GM12878 (cell line): ENCODE measurements around the gene TOM1L2. TPM values are rescaled to one million over a fixed set of nuclear protein-coding genes. Genes with fewer than 3 reads are reported as not detected.

Experiments used
- ATAC-seq: fragments of 200-7000 bp; cut with Tn5 transposase; 3 replicates; pipeline ENCODE4 v1.9.1; 2020; ENCODE audit warnings: mild to moderate bottlenecking, moderate library complexity
- BruUV-seq: library from RNA; stranded (reverse); fragments of 400-500 nt; replicated peaks from 2 replicates; lab custom pipeline; 2021; lab: Mats Ljungman, UMichigan
- CTCF ChIA-PET: fragments of 300-600 bp; sonication (Branson Sonifier 250); formaldehyde crosslinking; extraction: SDS; loops from one replicate; lab custom pipeline; 2021; ENCODE audit warnings: inconsistent platforms; lab: Yijun Ruan, JAX
- POLR2A ChIA-PET: fragments of 350-600 bp; formaldehyde crosslinking; extraction: SDS; loops from one replicate; lab custom pipeline; 2021; ENCODE audit warnings: inconsistent platforms; lab: Charles Lee
- RAD21 ChIA-PET: fragments of 300-600 bp; sonication (Branson Sonifier 250); formaldehyde crosslinking; loops from one replicate; lab custom pipeline; 2023; ENCODE audit warnings: antibody characterized with exemption; ENCODE audit not compliant: unreplicated experiment; lab: Charles Lee
- SMC1A ChIA-PET: fragments of 300-600 bp; sonication (Branson Sonifier 250); formaldehyde crosslinking; loops from one replicate; lab custom pipeline; 2023; ENCODE audit not compliant: unreplicated experiment, uncharacterized antibody; lab: Charles Lee
- DNase-seq: peaks from one replicate; pipeline ENCODE4 v3.0.0-alpha.2; 2011; ENCODE audit warnings: low read depth, low spot score
- FAIRE-seq: peaks from 3 replicates; lab custom pipeline; 2011; peaks lifted over from hg19 to GRCh38; lab: Jason Lieb, UNC
- H2AFZ ChIP-seq: 2 replicates; pipeline ENCODE4 v1.6.0; 2011; ENCODE audit warnings: low read depth, low read length, control low read depth; ENCODE audit not compliant: control insufficient read depth
- H3K27ac ChIP-seq: 2 replicates; pipeline ENCODE4 v1.5.1; 2011; ENCODE audit warnings: control low read depth; ENCODE audit not compliant: control insufficient read depth, insufficient read depth
- H3K27me3 ChIP-seq, 2 experiments: replicated peaks in 1 of 2; 2 replicates each; pipeline versions ENCODE4 v1.6.0 to v1.6.1; 2011; ENCODE audit warnings: low read length in 1 of 2; ENCODE audit not compliant: control insufficient read depth in 2 of 2, insufficient read depth in 2 of 2
- H3K36me3 ChIP-seq, 2 experiments: 2 replicates each; pipeline ENCODE4 v1.5.1; 2011; ENCODE audit warnings: low read length in 1 of 2; ENCODE audit not compliant: control insufficient read depth in 2 of 2, insufficient read depth in 2 of 2
- H3K4me1 ChIP-seq: 2 replicates; pipeline ENCODE4 v1.6.1; 2011; ENCODE audit warnings: mild to moderate bottlenecking, low read length, moderate library complexity, mixed read lengths; ENCODE audit not compliant: control insufficient read depth, insufficient read depth
- H3K4me2 ChIP-seq: 2 replicates; pipeline ENCODE4 v1.6.0; 2011; ENCODE audit warnings: control low read depth; ENCODE audit not compliant: control insufficient read depth, insufficient read depth
- H3K4me3 ChIP-seq: fragments of 200-600 bp; sonication (generic); 2 replicates; pipeline ENCODE4 v1.5.1; 2016
- H3K79me2 ChIP-seq: 2 replicates; pipeline ENCODE4 v1.6.0; 2011; ENCODE audit warnings: low read length; ENCODE audit not compliant: control insufficient read depth, insufficient read depth
- H3K9ac ChIP-seq: 2 replicates; pipeline ENCODE4 v1.8.0; 2011; ENCODE audit warnings: low read length, control low read depth, mixed read lengths; ENCODE audit not compliant: control insufficient read depth, insufficient read depth
- H3K9me3 ChIP-seq: replicated peaks from 3 replicates; pipeline ENCODE4 v1.5.1; 2011; ENCODE audit warnings: mild to moderate bottlenecking, low read length; ENCODE audit not compliant: control insufficient read depth, insufficient read depth
- H4K20me1 ChIP-seq: 2 replicates; pipeline ENCODE4 v1.6.0; 2011; ENCODE audit not compliant: control insufficient read depth, insufficient read depth
- BMI1 ChIP-seq: fragments of 450-650 bp; IDR thresholded peaks from 2 replicates; pipeline ENCODE4 v1.6.1; 2016; ENCODE audit warnings: mild to moderate bottlenecking, moderate library complexity, borderline replicate concordance
- HSF1 ChIP-seq: fragments of 150-350 bp; IDR thresholded peaks from 2 replicates; pipeline ENCODE4 v1.6.1; 2014; ENCODE audit warnings: mild to moderate bottlenecking, low read depth, low read length
- KLF5 ChIP-seq: fragments of 450-650 bp; IDR thresholded peaks from 2 replicates; pipeline ENCODE4 v1.6.1; 2014; ENCODE audit warnings: mild to moderate bottlenecking; ENCODE audit not compliant: partially characterized antibody
- NFYB ChIP-seq: IDR thresholded peaks from 2 replicates; pipeline ENCODE4 v1.6.1; 2011; ENCODE audit warnings: low read depth, mild to moderate bottlenecking, low read length, improper control_type of control experiment, moderate library complexity; ENCODE audit not compliant: insufficient read depth
- ZBTB4 ChIP-seq: fragments of 450-650 bp; formaldehyde crosslinking; IDR thresholded peaks from 2 replicates; pipeline ENCODE4 v1.4.0; 2022; ENCODE audit warnings: mild to moderate bottlenecking, moderate library complexity
- WGBS: methylation state at CpG from one replicate; pipeline ENCODE4 v1.1.6; 2016; ENCODE audit warnings: low lambda C conversion rate; ENCODE audit not compliant: insufficient replicate concordance, insufficient coverage; ENCODE audit errors: missing lambda C conversion rate; 5-methylcytosine and 5-hydroxymethylcytosine counted together
- in situ Hi-C: fragments of 300-500 bp; cut with MboI; formaldehyde crosslinking; loops from 9 replicates; pipeline ENCODE4 v1.14.3; 2018; ENCODE audit warnings: mixed read lengths
- intact Hi-C: fragments of 100-400 bp; cut with micrococcal nuclease; formaldehyde crosslinking; loops from one replicate; pipeline ENCODE4 v1.14.2; 2022; ENCODE audit not compliant: unreplicated experiment
- polyA plus RNA-seq, 11 experiments: library from polyadenylated mRNA; depleted of rRNA in 4 of 11; unstranded in 6 of 11; stranded (reverse) in 5 of 11; fragments of >200 nt; fragmentation: Nextera tagmentation in 4 of 11; fragmentation: Illumina TruSeq in 1 of 11; extraction: Ambion mirVana in 4 of 11; extraction: Trizol in 1 of 11; gene quantifications; 1 replicate in 1 of 11; 2 replicates in 10 of 11; pipeline versions ENCODE4 v1.2.1 to v1.2.3, GENCODE V29; 2011 to 2016; ENCODE audit warnings: inconsistent platforms in 2 of 11, missing spikeins in 2 of 11, low read depth in 1 of 11
- total RNA-seq, 4 experiments: library from RNA; depleted of rRNA in 3 of 4; stranded (reverse); fragments of >200 nt in 3 of 4; fragmentation: Illumina TruSeq in 1 of 4; extraction: Trizol in 1 of 4; gene quantifications; 2 replicates each; pipeline versions ENCODE4 v1.2.1 to v1.2.3, GENCODE V29; 2013 to 2021

The TOM1L2 gene
- total and polyA plus RNA-seq, 10 of the 15 experiments (the other 5 are each of a cell fraction or from before 2014, with no cell fraction given) = 0.19 to 19.2 (median 8.1) TPM

GRCh38 chr17:17972126-17972951 lies at the start of gene TOM1L2, which contains the start of gene DRC3 (continued):
- peak; percentile 96 for TF ChIP-seq ZBTB4 (CRISPR knock-in tag)
- peak; percentile 95 for TF ChIP-seq BMI1
- TF ChIP-seq KLF5 = peak; percentile 98

GRCh38 chr17:18021372-18021771 lies 49.2 kb upstream of the TOM1L2 start:
- ChIA-PET CTCF (no interaction called here), RAD21 (no interaction called here), POLR2A (no interaction called here), SMC1A (no interaction called here)
- Histone ChIP-seq H3K27ac (no peak overlapping the region), H4K20me1 (0 out of 2 replicates have a peak, but pooled peaks cover 5% of the 10 kb centered on the region), H3K4me1 (peaks cover 14% of the 10 kb centered on the region), H3K9ac (no peak overlapping the region), H3K27me3 (no peaks in the 10 kb centered on the region), H3K9me3 (no peaks in the 10 kb centered on the region), H3K36me3 (peaks cover 7 to 12% of the 10 kb centered on the region in 2 experiments; a peak in 3 of 4 replicates), H3K4me3 (no peak overlapping the region), H2AFZ (no peak overlapping the region), H3K4me2 (no peak overlapping the region), H3K79me2 (no peaks in the 10 kb centered on the region)
- ATAC-seq (no peak), FAIRE-seq (no peak), DNase-seq (no peak)
- TF ChIP-seq NFYB (0 out of 2 replicates have a peak, but pooled peaks have one; percentile 36), HSF1 (no peak)
- BruUV-seq = no TSS peak
- WGBS = 98% methylated on average over 5 of the region's 5 CpGs
- intact Hi-C loops = no loop called here
- in situ Hi-C loops = no loop called here
